Naive thymus-derived CD4-positive, alpha-beta T cell (primary cell): ENCODE results near the gene PSD4. TPM values are rescaled to one million over a fixed set of nuclear protein-coding genes. Genes with fewer than 3 reads are reported as not detected.

Experiments used
- ATAC-seq: fragments of 150-1000 bp; cut with Tn5 transposase; 2 replicates; pipeline ENCODE4 v1.10.0; 2021; ENCODE audit warnings: mild to moderate bottlenecking, moderate library complexity
- CTCF ChIA-PET: fragments of 350-600 bp; sonication (Branson Sonifier 250); formaldehyde crosslinking; loops from one replicate; lab custom pipeline; 2021; ENCODE audit warnings: antibody characterized with exemption; lab: Charles Lee
- POLR2A ChIA-PET: fragments of 350-600 bp; sonication (Branson Sonifier 250); formaldehyde crosslinking; loops from one replicate; lab custom pipeline; 2021; ENCODE audit warnings: antibody characterized with exemption, inconsistent platforms; lab: Charles Lee
- DNase-seq, 9 donors: peaks; one replicate each; pipeline versions ENCODE4 v3.0.0 to v3.0.0-alpha.2; 2020 to 2022; ENCODE audit warnings: mixed read lengths in 1 of 9
- H3K27ac ChIP-seq: one replicate; pipeline ENCODE4 v1.7.0; 2013; ENCODE audit warnings: mild to moderate bottlenecking, low read depth, low read length, moderate library complexity
- H3K27me3 ChIP-seq, 2 donors: one replicate each; pipeline ENCODE4 v1.7.0; 2013; ENCODE audit warnings: low read length in 2 of 2, mild to moderate bottlenecking in 2 of 2, moderate library complexity in 2 of 2; ENCODE audit not compliant: control insufficient read depth in 2 of 2, insufficient read depth in 2 of 2
- H3K36me3 ChIP-seq, 3 experiments: 1 replicate in 2 of 3; 2 replicates in 1 of 3; pipeline ENCODE4 v1.7.0; 2013; ENCODE audit warnings: low read length in 3 of 3, mild to moderate bottlenecking in 3 of 3, moderate library complexity in 1 of 3; ENCODE audit not compliant: insufficient read depth in 3 of 3, control insufficient read depth in 2 of 3
- H3K4me1 ChIP-seq, 2 donors: one replicate each; pipeline ENCODE4 v1.7.0; 2013; ENCODE audit warnings: low read length in 2 of 2, mild to moderate bottlenecking in 2 of 2, moderate library complexity in 1 of 2; ENCODE audit not compliant: control insufficient read depth in 2 of 2, insufficient read depth in 2 of 2
- H3K4me3 ChIP-seq: 2 replicates; pipeline ENCODE4 v1.7.0; 2013; ENCODE audit warnings: mild to moderate bottlenecking, low read length
- H3K9me3 ChIP-seq, 3 experiments: 1 replicate in 2 of 3; 2 replicates in 1 of 3; pipeline ENCODE4 v1.7.0; 2013; ENCODE audit warnings: low read length in 3 of 3; ENCODE audit not compliant: control insufficient read depth in 2 of 3
- H3K27ac Mint-ChIP-seq, 9 donors: one replicate each; pipeline ENCODE4 v1.8.0; 2020 to 2022; ENCODE audit warnings: mixed read lengths in 9 of 9, mild to moderate bottlenecking in 8 of 9, moderate library complexity in 5 of 9, inconsistent platforms in 2 of 9
- H3K27me3 Mint-ChIP-seq, 5 donors: one replicate each; pipeline ENCODE4 v1.8.0; 2021 to 2022; ENCODE audit warnings: mixed read lengths in 5 of 5, mild to moderate bottlenecking in 1 of 5
- H3K36me3 Mint-ChIP-seq, 5 donors: one replicate each; pipeline ENCODE4 v1.8.0; 2020 to 2022; ENCODE audit warnings: mixed read lengths in 5 of 5, mild to moderate bottlenecking in 3 of 5, inconsistent platforms in 1 of 5
- H3K4me1 Mint-ChIP-seq, 7 donors: one replicate each; pipeline ENCODE4 v1.8.0; 2020 to 2022; ENCODE audit warnings: mixed read lengths in 7 of 7, mild to moderate bottlenecking in 3 of 7, inconsistent platforms in 1 of 7
- H3K4me3 Mint-ChIP-seq, 10 donors: one replicate each; pipeline ENCODE4 v1.8.0; 2020 to 2022; ENCODE audit warnings: mild to moderate bottlenecking in 10 of 10, mixed read lengths in 10 of 10, moderate library complexity in 6 of 10, inconsistent platforms in 2 of 10
- H3K9me3 Mint-ChIP-seq, 11 donors: one replicate each; pipeline ENCODE4 v1.8.0; 2020 to 2022; ENCODE audit warnings: mixed read lengths in 11 of 11, mild to moderate bottlenecking in 4 of 11, inconsistent platforms in 1 of 11, moderate library complexity in 1 of 11
- intact Hi-C, 2 donors: fragments of 100-400 bp; cut with micrococcal nuclease; formaldehyde crosslinking; loops; one replicate each; pipeline ENCODE4 v1.15.1; 2023
- polyA plus RNA-seq, 2 donors: library from polyadenylated mRNA; unstranded; fragments of 300-500 nt; fragmentation: Illumina TruSeq; gene quantifications; one replicate each; pipeline ENCODE4 v1.2.3, GENCODE V29; 2021
- total RNA-seq, 6 experiments: library from RNA in 5 of 6; stranded (reverse) in 5 of 6; gene quantifications; 1 replicate in 5 of 6; 2 replicates in 1 of 6; pipeline ENCODE4 v1.2.3 and lab custom pipeline; 2021 to 2026

PSD4 gene
- total and polyA plus RNA-seq, 7 experiments from 2014 or later, result 28.0 to 399 (median 112) TPM

DNA sequence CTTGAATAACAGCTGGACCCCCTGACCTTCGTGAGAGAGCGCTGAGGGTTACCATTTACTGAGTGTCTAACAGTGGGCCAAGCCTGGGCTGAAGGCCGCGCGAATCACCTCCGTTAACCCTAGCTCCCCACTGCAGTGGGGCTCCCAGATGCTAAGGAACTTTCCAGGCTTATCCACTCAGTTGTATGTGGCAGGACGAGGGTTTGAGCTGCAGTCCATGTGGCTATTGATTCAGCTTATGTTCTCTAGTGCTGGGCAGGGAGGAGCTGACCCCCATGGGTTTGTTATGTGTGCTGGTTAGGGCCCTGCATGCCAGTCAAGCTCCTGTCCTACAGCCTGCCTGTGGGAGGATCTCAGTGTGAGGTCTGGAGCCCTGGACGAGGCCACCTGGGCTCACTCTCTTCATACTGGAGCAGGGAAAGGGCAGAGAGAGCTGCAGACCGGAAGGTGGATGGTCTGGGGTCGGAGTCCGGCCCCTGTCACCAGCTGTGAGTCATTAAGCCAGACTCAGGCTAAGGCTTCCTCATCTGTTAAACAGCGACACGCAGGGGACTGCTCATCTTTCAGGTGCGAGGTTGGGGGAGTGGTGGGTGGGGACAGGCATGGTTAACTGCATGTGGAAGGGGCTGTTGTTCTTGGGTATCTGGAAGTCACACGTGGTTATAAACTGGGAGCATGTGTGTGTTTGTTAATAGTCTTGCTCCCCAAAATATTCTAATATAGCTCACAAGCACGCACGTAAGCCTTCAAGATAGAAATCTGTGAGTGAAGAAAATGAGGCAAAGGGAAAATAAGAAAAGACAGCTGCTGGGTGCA is 6.6 kb downstream of the PSD4 start:
- peaks cover 4 to 37% (median 6%) of the 10 kb centered on the region in 3 experiments for H3K36me3 ChIP-seq
- ATAC-seq (no peak), DNase-seq (no peak)
- ChIA-PET CTCF (interaction anchor here (1.2 to 5.3 kb wide), 9 partner anchors 7 to 47 kb away, joined by 3 to 105 read pairs (median 4); no protein-coding TSS in a partner anchor), POLR2A (interaction anchor here (0.8 to 2.9 kb wide), 12 partner anchors 9 to 185 kb away, joined by 3 to 14 read pairs (median 5); no protein-coding TSS in a partner anchor)
- H3K4me3 ChIP-seq, result peak overlapping the region; percentile 24
- Mint-ChIP-seq H3K9me3 (peaks cover 0 to 1% (median 0%) of the 10 kb centered on the region in 11 donors), H3K36me3 (peaks cover 8 to 62% (median 19%) of the 10 kb centered on the region in 5 donors), H3K4me3 (peak overlapping the region; percentile 47 to 97 (median 82)), H3K27ac (peak overlapping the region; percentile 77 to 96 (median 93)), H3K4me1 (peaks cover 73 to 94% (median 86%) of the 10 kb centered on the region in 7 donors), H3K27me3 (no peaks in the 10 kb centered on the region)
- intact Hi-C loops, result loop anchor here in 1 of 2 donors (1.0 to 5.0 kb wide), 2 partner anchors 42 to 193 kb away; no protein-coding TSS in a partner anchor
- H3K9me3 ChIP-seq, result no peaks in the 10 kb centered on the region
- peaks cover 84 to 88% of the 10 kb centered on the region in 2 donors for H3K4me1 ChIP-seq
- H3K27ac ChIP-seq, result peak overlapping the region; percentile 58
- H3K27me3 ChIP-seq, result no peaks in the 10 kb centered on the region

DNA sequence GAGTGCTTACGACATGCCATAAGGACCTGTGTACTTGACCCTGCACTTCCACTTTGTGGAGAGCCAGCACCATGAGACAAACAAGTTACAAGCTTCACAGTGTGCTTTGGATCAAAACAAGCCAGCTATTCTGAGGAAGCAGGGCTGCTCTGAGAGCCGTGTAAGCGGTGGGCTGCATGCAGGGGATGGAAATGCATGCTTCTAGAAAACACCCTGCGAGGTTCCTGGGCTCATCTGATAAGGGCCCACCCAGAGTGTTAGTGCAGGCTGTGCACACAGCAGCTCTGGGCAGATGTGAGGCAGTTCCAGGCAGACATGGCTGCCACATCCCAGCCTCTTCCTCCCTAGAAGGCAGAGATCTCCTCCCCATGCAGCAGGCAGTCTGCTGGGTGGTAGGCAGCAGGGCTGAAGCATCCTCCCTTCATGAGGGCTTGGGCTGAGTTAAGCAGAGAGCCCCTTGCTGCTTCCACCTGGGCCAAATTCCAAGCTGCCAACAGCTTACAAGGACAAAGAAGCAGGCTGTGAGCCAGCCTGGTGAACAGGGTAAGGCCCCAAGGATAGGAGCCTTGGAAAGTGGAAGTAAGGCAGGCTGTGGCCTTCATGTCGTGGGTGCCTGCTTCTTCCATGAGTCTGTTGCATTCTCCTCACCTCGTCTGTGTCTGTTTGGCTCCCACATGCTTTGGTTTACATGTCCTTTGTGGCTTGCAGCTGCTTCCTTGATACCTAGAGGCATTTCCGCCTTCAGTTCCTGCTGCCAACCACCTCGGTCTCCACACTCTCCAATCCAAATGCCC is 7.7 kb downstream of the PSD4 start:
- no peaks in the 10 kb centered on the region for H3K27me3 Mint-ChIP-seq
- Histone ChIP-seq H3K4me3 (peak overlapping the region; percentile 43), H3K27me3 (no peaks in the 10 kb centered on the region), H3K36me3 (peaks cover 6 to 48% (median 8%) of the 10 kb centered on the region in 3 experiments), H3K4me1 (peaks cover 83 to 95% of the 10 kb centered on the region in 2 donors), H3K27ac (peak overlapping the region; percentile 58), H3K9me3 (no peaks in the 10 kb centered on the region)
- H3K27ac Mint-ChIP-seq, result peak overlapping the region; percentile 77 to 96 (median 93)
- ATAC-seq (peak; percentile 51), DNase-seq (peak in 2 of 9 donors; percentile 24 to 34)
- H3K36me3 Mint-ChIP-seq, result peaks cover 8 to 59% (median 24%) of the 10 kb centered on the region in 5 donors
- ChIA-PET POLR2A (interaction anchor here (0.6 to 2.9 kb wide), 14 partner anchors 9 to 641 kb away, joined by 3 to 14 read pairs (median 4); no protein-coding TSS in a partner anchor), CTCF (interaction anchor here (0.6 to 5.3 kb wide), 9 partner anchors 8 to 48 kb away, joined by 3 to 105 read pairs (median 4); no protein-coding TSS in a partner anchor)
- H3K4me1 Mint-ChIP-seq, result peaks cover 79 to 98% (median 93%) of the 10 kb centered on the region in 7 donors
- no peaks in the 10 kb centered on the region for H3K9me3 Mint-ChIP-seq
- H3K4me3 Mint-ChIP-seq, result peak overlapping the region; percentile 47 to 97 (median 76)
- intact Hi-C loops, result loop anchor here in 1 of 2 donors (1.0 to 5.0 kb wide), 2 partner anchors 8 to 194 kb away; partner anchors contain the start of gene PSD4

DNA sequence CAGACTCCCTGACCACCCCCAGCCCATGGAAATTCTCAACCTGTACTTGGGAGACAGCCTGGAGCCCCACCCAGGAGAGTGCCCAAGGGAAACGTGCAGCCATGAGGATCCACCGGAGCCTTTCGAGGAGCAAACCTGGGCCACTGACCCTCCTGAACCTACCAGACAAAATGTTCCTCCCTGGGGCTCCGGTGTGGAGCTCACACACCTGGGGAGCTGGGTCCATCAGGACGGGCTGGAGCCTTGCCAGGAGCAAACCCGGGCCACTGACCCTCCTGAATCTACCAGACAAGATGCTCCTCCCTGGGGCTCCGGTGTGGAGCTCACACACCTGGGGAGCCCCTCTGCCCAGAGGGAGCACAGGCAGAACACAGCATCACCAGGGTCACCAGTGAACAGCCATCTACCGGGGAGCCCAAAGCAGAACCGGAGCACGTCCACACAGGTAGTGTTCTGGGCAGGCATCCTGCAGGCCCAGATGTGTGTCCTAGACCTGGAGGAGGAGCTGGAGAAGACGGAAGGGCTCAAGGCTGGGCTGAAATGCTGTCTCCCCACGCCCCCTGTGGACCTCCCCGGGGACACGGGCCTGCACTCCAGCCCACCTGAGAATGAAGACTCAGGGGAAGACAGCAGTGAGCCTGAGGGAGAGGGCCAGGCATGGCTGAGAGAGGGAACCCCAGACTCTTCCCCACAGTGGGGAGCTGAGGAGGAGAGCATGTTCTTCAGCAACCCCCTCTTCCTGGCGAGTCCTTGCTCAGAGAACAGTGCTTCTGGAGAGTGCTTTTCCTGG is 8.9 kb downstream of the PSD4 start:
- Mint-ChIP-seq H3K4me1 (peaks cover 78 to 96% (median 90%) of the 10 kb centered on the region in 7 donors), H3K4me3 (peak overlapping the region in 8 of 10 donors; percentile 24 to 97 (median 60)), H3K36me3 (peaks cover 9 to 52% (median 21%) of the 10 kb centered on the region in 5 donors), H3K27me3 (no peaks in the 10 kb centered on the region), H3K9me3 (no peaks in the 10 kb centered on the region), H3K27ac (peak overlapping the region in 8 of 9 donors; percentile 13 to 96 (median 92))
- CTCF ChIA-PET, result interaction anchor here (1.1 to 5.3 kb wide), 2 partner anchors 17 to 45 kb away, joined by 3 to 105 read pairs; no protein-coding TSS in a partner anchor
- ATAC-seq, result no peak
- intact Hi-C loops, result loop anchor here in 1 of 2 donors (5.0 kb wide), 1 partner anchor 195 kb away; no protein-coding TSS in a partner anchor
- DNase-seq, result no peak
- Histone ChIP-seq H3K4me1 (peaks cover 71 to 93% of the 10 kb centered on the region in 2 donors), H3K9me3 (no peaks in the 10 kb centered on the region), H3K4me3 (no peak overlapping the region), H3K27me3 (no peaks in the 10 kb centered on the region), H3K27ac (peak overlapping the region; percentile 44), H3K36me3 (peaks cover 3 to 56% (median 6%) of the 10 kb centered on the region in 3 experiments)
- POLR2A ChIA-PET, result interaction anchor here (0.6 to 2.7 kb wide), 8 partner anchors 8 to 300 kb away, joined by 3 to 16 read pairs (median 4); partner anchors contain the start of gene PSD4

DNA sequence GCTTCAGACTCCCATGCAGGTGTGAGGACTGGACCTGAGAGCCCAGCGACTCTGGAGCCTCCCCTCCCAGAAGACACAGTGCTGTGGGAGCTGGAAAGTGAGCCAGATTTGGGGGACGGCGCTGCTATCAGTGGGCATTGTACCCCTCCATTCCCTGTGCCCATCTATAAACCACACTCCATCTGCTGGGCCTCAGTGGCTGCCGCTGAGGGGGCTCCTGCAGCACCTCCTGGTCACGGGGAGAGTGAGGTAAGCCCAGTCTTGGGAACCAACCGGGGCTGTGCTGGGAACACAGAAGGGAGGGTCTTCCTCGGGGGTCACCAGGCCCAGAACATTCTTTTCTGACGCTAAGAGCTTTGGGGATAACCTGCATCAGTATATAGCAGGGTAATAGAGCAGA is 9.5 kb downstream of the PSD4 start:
- DNase-seq (no peak), ATAC-seq (no peak)
- Mint-ChIP-seq H3K4me3 (peak overlapping the region in 8 of 10 donors; percentile 13 to 97 (median 40)), H3K9me3 (no peaks in the 10 kb centered on the region), H3K36me3 (peaks cover 12 to 53% (median 24%) of the 10 kb centered on the region in 5 donors), H3K27me3 (no peaks in the 10 kb centered on the region), H3K4me1 (peaks cover 78 to 96% (median 90%) of the 10 kb centered on the region in 7 donors), H3K27ac (peak overlapping the region in 8 of 9 donors; percentile 55 to 96 (median 80))
- H3K36me3 ChIP-seq, result peaks cover 3 to 59% (median 6%) of the 10 kb centered on the region in 3 experiments
- ChIA-PET CTCF (interaction anchor here (0.7 to 5.3 kb wide), 3 partner anchors 17 to 45 kb away, joined by 3 to 105 read pairs (median 3); no protein-coding TSS in a partner anchor), POLR2A (interaction anchor here (0.9 to 2.7 kb wide), 6 partner anchors 9 to 45 kb away, joined by 3 to 16 read pairs (median 4); partner anchors contain the start of gene PSD4)
- intact Hi-C loops, result loop anchor here in 1 of 2 donors (5.0 kb wide), 1 partner anchor 196 kb away; no protein-coding TSS in a partner anchor
- peaks cover 67 to 89% of the 10 kb centered on the region in 2 donors for H3K4me1 ChIP-seq
- no peaks in the 10 kb centered on the region for H3K27me3 ChIP-seq
- peak overlapping the region; percentile 44 for H3K27ac ChIP-seq
- no peak overlapping the region for H3K4me3 ChIP-seq
- no peaks in the 10 kb centered on the region for H3K9me3 ChIP-seq

DNA sequence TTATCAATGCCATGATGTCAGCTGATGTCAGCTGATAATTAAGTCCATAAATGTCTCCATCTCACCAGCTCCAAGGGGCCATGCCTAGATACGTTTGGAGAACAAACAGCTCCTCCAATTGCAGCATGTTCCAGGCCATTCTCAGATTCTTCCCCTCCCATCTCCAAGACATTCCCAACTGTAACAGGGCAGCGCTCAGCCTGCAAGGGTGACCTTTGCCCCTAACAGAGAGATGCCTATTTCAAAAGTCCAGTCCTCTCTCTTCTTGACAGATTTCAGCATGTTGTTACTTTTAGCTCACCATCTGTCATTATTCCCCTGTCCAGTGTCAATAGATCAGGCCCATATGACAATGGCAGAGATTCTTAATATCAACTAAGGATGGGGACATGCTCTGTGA is 9.9 kb downstream of the PSD4 start:
- ATAC-seq (no peak), DNase-seq (no peak)
- ChIA-PET CTCF (interaction anchor here (0.6 to 5.3 kb wide), 5 partner anchors 8 to 46 kb away, joined by 3 to 105 read pairs (median 3); partner anchors contain the start of gene PSD4), POLR2A (interaction anchor here (0.9 to 2.7 kb wide), 5 partner anchors 9 to 45 kb away, joined by 3 to 16 read pairs (median 4); partner anchors contain the start of gene PSD4)
- Histone ChIP-seq H3K36me3 (peaks cover 3 to 59% (median 6%) of the 10 kb centered on the region in 3 experiments), H3K9me3 (no peaks in the 10 kb centered on the region), H3K27ac (peak overlapping the region; percentile 25), H3K27me3 (no peaks in the 10 kb centered on the region), H3K4me1 (peaks cover 62 to 84% of the 10 kb centered on the region in 2 donors), H3K4me3 (no peak overlapping the region)
- intact Hi-C loops, result loop anchor here in 1 of 2 donors (5.0 kb wide), 1 partner anchor 196 kb away; no protein-coding TSS in a partner anchor
- H3K4me1 Mint-ChIP-seq, result peaks cover 76 to 94% (median 87%) of the 10 kb centered on the region in 7 donors
- no peaks in the 10 kb centered on the region for H3K27me3 Mint-ChIP-seq
- H3K9me3 Mint-ChIP-seq, result no peaks in the 10 kb centered on the region
- H3K4me3 Mint-ChIP-seq, result peak overlapping the region; percentile 7 to 97 (median 44)
- H3K36me3 Mint-ChIP-seq, result peaks cover 10 to 49% (median 24%) of the 10 kb centered on the region in 5 donors
- peak overlapping the region; percentile 28 to 96 (median 76) for H3K27ac Mint-ChIP-seq
